Gastrocnemius medialis (tissue), 4 donors: ENCODE results near the gene THSD4.

Source experiments
- CTCF ChIP-seq, 5 experiments: fragments of 450-650 bp in 3 of 5; fragments of 200-600 bp in 2 of 5; sonication (generic) in 2 of 5; IDR thresholded peaks in 4 of 5; conservative IDR thresholded peaks in 1 of 5; 1 replicate in 4 of 5; 2 replicates in 1 of 5; pipeline ENCODE4 v1.5.1; 2016 to 2019; ENCODE audit warnings: antibody characterized with exemption in 5 of 5, mild to moderate bottlenecking in 3 of 5, moderate library complexity in 3 of 5
- POLR2A ChIP-seq, 2 donors: fragments of 450-650 bp; IDR thresholded peaks; one replicate each; pipeline ENCODE4 v1.6.1; 2017; ENCODE audit warnings: antibody characterized with exemption in 2 of 2, mild to moderate bottlenecking in 2 of 2, moderate library complexity in 2 of 2

GRCh38 chr15:71597126-71597525, 481.9 kb downstream of the THSD4 start:
- no peak for TF ChIP-seq CTCF (IDR thresholded peaks at IDR 0.05 in 4 of 5, conservative IDR thresholded peaks at IDR 0.05 in 1 of 5)
- no peak for TF ChIP-seq POLR2A (IDR thresholded peaks at IDR 0.05)
